Colonic mucosa (tissue), 4 donors: Measurements from ENCODE around the gene SLC27A6. TPM values are rescaled to one million over a fixed set of nuclear protein-coding genes. Genes with fewer than 3 reads are reported as not detected.
"Not testable (repeated sequence)": the region's sequence is repeated elsewhere in the genome, so short reads cannot be mapped to it uniquely, and the experiment has no call there.

Source experiments
- DNase-seq: peaks from one replicate; pipeline ENCODE4 v3.0.0-alpha.2; 2020
- H3K27ac ChIP-seq: fragments of 200-600 bp; one replicate; pipeline ENCODE4 v1.8.0; 2021
- H3K27me3 ChIP-seq: fragments of 200-600 bp; one replicate; pipeline ENCODE4 v1.8.0; 2021
- H3K36me3 ChIP-seq: fragments of 200-600 bp; one replicate; pipeline ENCODE4 v1.8.0; 2021
- H3K4me1 ChIP-seq: fragments of 200-600 bp; one replicate; pipeline ENCODE4 v1.8.0; 2021; ENCODE audit warnings: mild to moderate bottlenecking
- H3K4me3 ChIP-seq: fragments of 200-600 bp; one replicate; pipeline ENCODE4 v1.8.0; 2021
- H3K9ac ChIP-seq, 2 donors: one replicate each; pipeline ENCODE4 v1.7.0; 2013; ENCODE audit warnings: control low read depth in 2 of 2, low read depth in 2 of 2, low read length in 2 of 2
- H3K9me3 ChIP-seq: fragments of 200-600 bp; one replicate; pipeline ENCODE4 v1.8.0; 2021
- CTCF ChIP-seq: fragments of 200-600 bp; IDR thresholded peaks from one replicate; pipeline ENCODE4 v1.8.0; 2022; ENCODE audit warnings: antibody characterized with exemption, mild to moderate bottlenecking
- intact Hi-C: fragments of 100-400 bp; cut with DNase I; formaldehyde crosslinking; loops from one replicate; pipeline ENCODE4 v1.14.1; 2022
- total RNA-seq, 2 donors: library from RNA; stranded (reverse); fragmentation: NEBNext Ultra II Directional in 1 of 2; extraction: Animal tissue kit (Norgen Biotek cat#: 25700) in 1 of 2; gene quantifications; one replicate each; pipeline ENCODE4 v1.2.1, GENCODE V29; 2021
- donor health status: healthy.
- donor health status: DM: no; HTN: no; CAD: no.
- donor health status: DM: no; HTN: no; CAD: no.

SLC27A6 gene
- total RNA-seq, 2 donors from 2014 or later: 0.48 to 0.67 TPM

- H3K27ac ChIP-seq: no peak overlapping the region
Observed at GRCh38 chr5:129031886-129032683, 66.8 kb downstream of the SLC27A6 start.

GRCh38 chr5:129036257-129036656, 71.0 kb downstream of the SLC27A6 start:
- H3K9ac ChIP-seq, H3K36me3 ChIP-seq, DNase-seq, H3K27ac ChIP-seq, H3K9me3 ChIP-seq, H3K4me1 ChIP-seq, H3K27me3 ChIP-seq, H3K4me3 ChIP-seq, intact Hi-C loops: not testable (repeated sequence)

More at GRCh38 chr5:129031886-129032683, 66.8 kb downstream of the SLC27A6 start:
- Histone ChIP-seq H3K9ac (no peak overlapping the region), H3K4me1 (no peaks in the 10 kb centered on the region), H3K27me3 (no peaks in the 10 kb centered on the region), H3K4me3 (no peak overlapping the region), H3K9me3 (no peaks in the 10 kb centered on the region), H3K36me3 (no peaks in the 10 kb centered on the region)
- TF ChIP-seq CTCF: no peak
- intact Hi-C loops: no loop called here
- no peak for DNase-seq

GRCh38 chr5:129041196-129041881, 76.1 kb downstream of the SLC27A6 start:
- no peak overlapping the region for H3K9ac ChIP-seq
- H3K27ac ChIP-seq: no peak overlapping the region
- H3K9me3 ChIP-seq: no peaks in the 10 kb centered on the region
- DNase-seq: no peak
- no peak overlapping the region for H3K4me3 ChIP-seq
- no peaks in the 10 kb centered on the region for H3K27me3 ChIP-seq
- H3K4me1 ChIP-seq: no peaks in the 10 kb centered on the region
- intact Hi-C loops: no loop called here
- no peaks in the 10 kb centered on the region for H3K36me3 ChIP-seq
- no peak for TF ChIP-seq CTCF

- no peak overlapping the region for H3K27ac ChIP-seq
- H3K4me1 ChIP-seq: no peaks in the 10 kb centered on the region
- TF ChIP-seq CTCF: no peak
- H3K9me3 ChIP-seq: no peaks in the 10 kb centered on the region
- H3K9ac ChIP-seq: no peak overlapping the region
- DNase-seq: no peak
- no peaks in the 10 kb centered on the region for H3K27me3 ChIP-seq
- H3K4me3 ChIP-seq: no peak overlapping the region
- intact Hi-C loops: no loop called here
- H3K36me3 ChIP-seq: no peaks in the 10 kb centered on the region
Observed at GRCh38 chr5:129042306-129042705, 77.0 kb downstream of the SLC27A6 start.

GRCh38 chr5:129043894-129044293, 78.6 kb downstream of the SLC27A6 start:
- Histone ChIP-seq H3K4me3 (no peak overlapping the region), H3K9me3 (no peaks in the 10 kb centered on the region), H3K27ac (no peak overlapping the region), H3K4me1 (no peaks in the 10 kb centered on the region), H3K9ac (no peak overlapping the region), H3K36me3 (no peaks in the 10 kb centered on the region), H3K27me3 (no peaks in the 10 kb centered on the region)
- DNase-seq: no peak
- no peak for TF ChIP-seq CTCF
- intact Hi-C loops: no loop called here

GRCh38 chr5:129046151-129046550, 80.9 kb downstream of the SLC27A6 start:
- H3K4me3 ChIP-seq: no peak overlapping the region
- no peaks in the 10 kb centered on the region for H3K27me3 ChIP-seq
- DNase-seq: no peak
- H3K4me1 ChIP-seq: no peaks in the 10 kb centered on the region
- intact Hi-C loops: no loop called here
- no peaks in the 10 kb centered on the region for H3K9me3 ChIP-seq
- no peak for TF ChIP-seq CTCF
- no peak overlapping the region for H3K27ac ChIP-seq
- H3K9ac ChIP-seq: no peak overlapping the region
- no peaks in the 10 kb centered on the region for H3K36me3 ChIP-seq
